OCI-LY3 (cell line): Measurements from ENCODE around the gene ROR1.

Experiments used
- H2AFZ ChIP-seq: fragments of 200-600, 300-600 bp; shearing (Covaris generic); 2 replicates; pipeline ENCODE4 v1.6.0; 2014; ENCODE audit warnings: antibody characterized with exemption, low read depth, low read length
- H3K27ac ChIP-seq: fragments of 200-600, 300-600 bp; sonication (generic); 2 replicates; pipeline ENCODE4 v1.5.1; 2014; ENCODE audit warnings: mild to moderate bottlenecking, low read length, moderate library complexity, mixed read lengths
- H3K27me3 ChIP-seq: fragments of 200-600, 300-600 bp; sonication (generic); 2 replicates; pipeline ENCODE4 v1.6.1; 2014; ENCODE audit warnings: low read depth, low read length, mixed read lengths
- H3K36me3 ChIP-seq: fragments of 200-600, 300-600 bp; sonication (generic); replicated peaks from 2 replicates; pipeline ENCODE3; 2014; ENCODE audit warnings: low read depth, low read length, mixed read lengths
- H3K4me1 ChIP-seq: fragments of 300-600, 200-600 bp; sonication (generic); 2 replicates; pipeline ENCODE4 v1.6.1; 2014; ENCODE audit warnings: low read length, mixed read lengths
- H3K4me2 ChIP-seq: fragments of 200-600, 300-600 bp; sonication (generic); 2 replicates; pipeline ENCODE4 v1.6.1; 2014; ENCODE audit warnings: low read length, mixed read lengths
- H3K4me3 ChIP-seq: fragments of 300-600, 200-600 bp; sonication (generic); 2 replicates; pipeline ENCODE4 v1.5.1; 2014; ENCODE audit warnings: antibody characterized with exemption, mild to moderate bottlenecking, low read length, moderate library complexity
- H3K79me2 ChIP-seq: fragments of 300-600, 200-600 bp; shearing (Covaris generic); 2 replicates; pipeline ENCODE4 v1.6.1; 2014; ENCODE audit warnings: mild to moderate bottlenecking, low read length, mixed read lengths
- H3K9ac ChIP-seq: fragments of 300-600, 200-600 bp; shearing (Covaris generic); 2 replicates; pipeline ENCODE4 v1.6.0; 2014; ENCODE audit warnings: mild to moderate bottlenecking, low read length, moderate library complexity
- H3K9me3 ChIP-seq: fragments of 200-600, 300-600 bp; shearing (Covaris generic); 2 replicates; pipeline ENCODE4 v1.6.1; 2014; ENCODE audit warnings: low read length, mixed read lengths; ENCODE audit not compliant: insufficient read depth
- H4K20me1 ChIP-seq: fragments of 200-600, 300-600 bp; sonication (generic); 2 replicates; pipeline ENCODE4 v1.6.1; 2016; ENCODE audit warnings: low read length, mixed read lengths; ENCODE audit not compliant: insufficient read depth
- EZH2phosphoT487 ChIP-seq: fragments of 200-600 bp; shearing (Covaris generic); IDR thresholded peaks from 2 replicates; pipeline ENCODE4 v1.6.1; 2018; ENCODE audit warnings: antibody characterized with exemption, mixed run types, low read depth
- TF ChIP-seq, protein P1 (sequence below): fragments of 200-600, 300-600 bp; sonication (generic); IDR thresholded peaks from 2 replicates; pipeline ENCODE4 v1.5.1; 2014; ENCODE audit warnings: antibody characterized with exemption, low read length, low read depth

ROR1 gene

DNA sequence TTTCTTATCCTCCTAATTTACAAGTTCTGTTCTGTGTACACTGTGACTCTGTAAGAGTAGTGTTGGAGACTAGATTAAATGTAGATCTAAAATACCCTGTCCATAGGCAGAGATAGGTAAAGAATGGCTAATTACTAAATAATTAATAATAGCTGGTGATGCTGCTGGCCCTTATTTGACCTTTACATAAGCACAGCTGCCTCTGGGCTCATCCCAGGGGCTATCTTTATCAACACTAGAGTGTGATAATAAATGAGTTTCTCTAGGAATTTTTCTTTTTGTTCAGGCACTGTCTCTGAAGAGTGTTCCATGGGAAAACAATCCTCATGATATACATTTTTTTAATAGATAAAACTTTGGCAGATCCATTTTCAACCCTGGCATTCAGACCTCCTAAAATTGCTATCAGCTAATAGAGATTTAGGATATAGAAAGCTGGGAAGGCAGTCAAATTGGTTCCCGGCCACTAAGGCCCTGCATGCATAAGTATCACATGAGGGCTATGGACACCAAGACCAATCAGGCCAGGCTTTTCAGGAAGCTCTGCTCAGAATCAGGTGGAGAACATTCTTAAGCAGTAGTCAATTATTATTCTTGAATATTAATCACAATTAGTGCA lies 107.2 kb downstream of the ROR1 start:
- H3K9me3 ChIP-seq: no peaks in the 10 kb centered on the region
- H2AFZ ChIP-seq: no peak overlapping the region
- no peak for TF ChIP-seq EZH2phosphoT487
- TF ChIP-seq, protein P1, sequence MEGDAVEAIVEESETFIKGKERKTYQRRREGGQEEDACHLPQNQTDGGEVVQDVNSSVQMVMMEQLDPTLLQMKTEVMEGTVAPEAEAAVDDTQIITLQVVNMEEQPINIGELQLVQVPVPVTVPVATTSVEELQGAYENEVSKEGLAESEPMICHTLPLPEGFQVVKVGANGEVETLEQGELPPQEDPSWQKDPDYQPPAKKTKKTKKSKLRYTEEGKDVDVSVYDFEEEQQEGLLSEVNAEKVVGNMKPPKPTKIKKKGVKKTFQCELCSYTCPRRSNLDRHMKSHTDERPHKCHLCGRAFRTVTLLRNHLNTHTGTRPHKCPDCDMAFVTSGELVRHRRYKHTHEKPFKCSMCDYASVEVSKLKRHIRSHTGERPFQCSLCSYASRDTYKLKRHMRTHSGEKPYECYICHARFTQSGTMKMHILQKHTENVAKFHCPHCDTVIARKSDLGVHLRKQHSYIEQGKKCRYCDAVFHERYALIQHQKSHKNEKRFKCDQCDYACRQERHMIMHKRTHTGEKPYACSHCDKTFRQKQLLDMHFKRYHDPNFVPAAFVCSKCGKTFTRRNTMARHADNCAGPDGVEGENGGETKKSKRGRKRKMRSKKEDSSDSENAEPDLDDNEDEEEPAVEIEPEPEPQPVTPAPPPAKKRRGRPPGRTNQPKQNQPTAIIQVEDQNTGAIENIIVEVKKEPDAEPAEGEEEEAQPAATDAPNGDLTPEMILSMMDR: no peak
- H3K79me2 ChIP-seq: no peaks in the 10 kb centered on the region
- H3K4me1 ChIP-seq: no peaks in the 10 kb centered on the region
- no peak overlapping the region for H3K4me2 ChIP-seq
- no peak overlapping the region for H3K27ac ChIP-seq
- H3K27me3 ChIP-seq: no peaks in the 10 kb centered on the region
- no peaks in the 10 kb centered on the region for H4K20me1 ChIP-seq
- H3K4me3 ChIP-seq: no peak overlapping the region
- no peaks in the 10 kb centered on the region for H3K36me3 ChIP-seq
- no peak overlapping the region for H3K9ac ChIP-seq

GRCh38 chr1:63882048-63882704 lies 108.4 kb downstream of the ROR1 start:
- H3K27ac ChIP-seq: no peak overlapping the region
- H3K4me3 ChIP-seq: no peak overlapping the region
- H4K20me1 ChIP-seq: no peaks in the 10 kb centered on the region
- peaks cover under 1% of the 10 kb centered on the region for H3K4me1 ChIP-seq
- no peaks in the 10 kb centered on the region for H3K27me3 ChIP-seq
- no peak overlapping the region for H3K9ac ChIP-seq
- no peak overlapping the region for H3K4me2 ChIP-seq
- H3K79me2 ChIP-seq: no peaks in the 10 kb centered on the region
- no peaks in the 10 kb centered on the region for H3K9me3 ChIP-seq
- no peaks in the 10 kb centered on the region for H3K36me3 ChIP-seq
- TF ChIP-seq, protein P1: no peak
- TF ChIP-seq EZH2phosphoT487: no peak
- H2AFZ ChIP-seq: no peak overlapping the region

DNA sequence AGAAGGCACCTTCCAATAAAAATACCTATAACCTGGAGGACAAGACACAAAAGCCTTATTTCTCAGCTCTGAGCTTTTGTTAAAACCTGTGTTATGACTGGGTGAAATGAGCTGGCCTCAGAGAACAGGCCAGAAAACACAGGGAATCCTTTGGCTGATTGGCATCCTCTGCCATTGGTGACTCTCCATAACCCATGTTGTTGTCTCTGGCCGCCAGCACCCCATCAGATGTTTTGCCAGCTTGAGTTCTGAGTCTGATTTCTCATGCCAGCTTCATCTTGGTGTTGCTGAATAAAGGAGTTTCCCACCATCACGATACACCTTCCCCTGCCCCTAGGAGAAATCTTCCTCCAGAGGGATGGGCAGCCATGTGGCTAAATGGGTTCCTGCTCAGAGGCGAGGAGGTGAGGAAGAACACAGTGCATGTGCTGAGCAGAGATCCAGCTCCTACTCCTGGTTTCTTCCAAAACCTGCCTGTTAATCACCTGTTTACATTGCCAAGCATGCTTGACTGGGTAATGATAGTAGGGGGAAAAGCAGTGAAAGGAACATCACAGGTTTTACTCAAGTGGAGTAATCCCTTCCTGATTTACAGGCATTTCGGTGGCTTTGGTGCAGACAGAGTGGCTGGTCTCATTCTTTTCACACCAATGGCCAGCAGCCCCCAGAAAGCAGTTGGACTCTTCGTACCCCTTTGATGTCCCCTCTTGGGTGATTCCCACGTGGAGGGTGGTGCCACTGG lies 109.8 kb downstream of the ROR1 start:
- H3K36me3 ChIP-seq: no peaks in the 10 kb centered on the region
- H3K4me3 ChIP-seq: no peak overlapping the region
- no peak overlapping the region for H2AFZ ChIP-seq
- H3K4me1 ChIP-seq: peaks cover 14% of the 10 kb centered on the region
- no peaks in the 10 kb centered on the region for H3K27me3 ChIP-seq
- H3K9me3 ChIP-seq: no peaks in the 10 kb centered on the region
- TF ChIP-seq, protein P1: no peak
- no peak for TF ChIP-seq EZH2phosphoT487
- H3K79me2 ChIP-seq: no peaks in the 10 kb centered on the region
- H3K4me2 ChIP-seq: no peak overlapping the region
- no peak overlapping the region for H3K9ac ChIP-seq
- H4K20me1 ChIP-seq: no peaks in the 10 kb centered on the region
- no peak overlapping the region for H3K27ac ChIP-seq

DNA sequence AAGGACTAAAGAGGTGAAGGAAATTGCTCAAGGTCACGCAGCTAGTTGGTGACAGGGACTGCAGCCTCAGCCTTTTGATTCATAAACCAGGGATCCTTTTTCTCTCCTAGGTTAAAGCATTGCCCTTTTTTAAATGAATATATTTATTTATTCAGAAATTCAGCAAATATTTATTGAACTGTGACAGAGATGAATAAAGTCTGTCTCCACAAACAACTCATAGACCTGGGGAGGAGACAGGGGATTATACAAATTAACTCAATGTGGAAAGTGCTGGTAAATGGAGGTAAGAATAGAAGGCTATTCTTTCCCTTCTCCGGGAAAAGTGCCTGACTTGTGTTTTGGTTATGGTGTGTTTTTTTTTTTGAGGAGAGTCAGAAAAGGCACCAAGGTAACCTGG lies 110.7 kb downstream of the ROR1 start:
- Histone ChIP-seq H3K4me1 (peaks cover 22% of the 10 kb centered on the region), H3K4me2 (no peak overlapping the region), H3K27me3 (no peaks in the 10 kb centered on the region), H3K9me3 (no peaks in the 10 kb centered on the region), H3K4me3 (no peak overlapping the region), H3K9ac (no peak overlapping the region), H3K36me3 (no peaks in the 10 kb centered on the region), H3K79me2 (no peaks in the 10 kb centered on the region), H3K27ac (no peak overlapping the region), H4K20me1 (no peaks in the 10 kb centered on the region), H2AFZ (no peak overlapping the region)
- TF ChIP-seq, protein P1: no peak
- no peak for TF ChIP-seq EZH2phosphoT487
